GM19324 (cell line): Measurements from ENCODE around the gene VAV2.

ENCODE experiments used
- ATAC-seq: cut with Tn5 transposase; IDR thresholded peaks from one replicate; pipeline ENCODE4 v1.9.1; 2021; ENCODE audit warnings: mild to moderate bottlenecking, moderate library complexity; ENCODE audit not compliant: unreplicated experiment, low FRiP score

VAV2 gene

DNA sequence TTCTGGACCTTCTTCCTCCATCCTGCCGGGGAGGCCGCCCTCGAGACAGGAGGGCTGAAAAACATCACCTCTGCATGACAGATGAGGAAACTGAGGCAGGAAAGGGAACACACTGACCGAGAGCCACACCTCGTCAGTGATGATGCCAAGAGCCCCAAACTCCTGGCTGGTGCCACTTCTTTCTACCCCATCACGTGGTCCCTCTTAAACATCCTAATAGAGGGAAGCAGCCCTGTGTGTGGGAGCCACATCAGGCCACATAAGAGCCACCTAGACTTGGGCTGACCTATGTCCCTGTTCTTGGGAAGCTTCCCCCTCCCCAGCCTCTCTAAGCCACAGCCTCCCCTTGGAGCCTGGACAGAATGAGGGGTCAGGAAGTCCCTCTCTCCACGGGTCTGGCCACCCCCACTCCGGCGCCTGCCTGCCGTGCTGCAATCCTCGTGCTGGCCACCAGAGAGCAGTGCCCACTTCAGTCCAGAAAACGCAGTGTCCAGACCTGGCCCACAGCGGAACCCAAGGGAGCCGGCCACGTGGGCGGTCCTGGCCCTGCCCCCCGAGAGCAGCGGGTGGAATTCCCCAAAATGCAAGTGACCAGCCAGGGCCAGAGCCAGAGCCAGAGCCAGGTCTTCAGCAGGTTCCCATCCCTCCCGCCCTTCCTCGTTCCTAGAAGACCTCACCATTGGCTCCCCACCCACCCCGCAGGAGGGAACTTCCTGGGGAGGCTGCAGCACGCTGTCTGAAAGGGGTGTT is 199.2 kb downstream of the VAV2 start:
- ATAC-seq = no peak

DNA sequence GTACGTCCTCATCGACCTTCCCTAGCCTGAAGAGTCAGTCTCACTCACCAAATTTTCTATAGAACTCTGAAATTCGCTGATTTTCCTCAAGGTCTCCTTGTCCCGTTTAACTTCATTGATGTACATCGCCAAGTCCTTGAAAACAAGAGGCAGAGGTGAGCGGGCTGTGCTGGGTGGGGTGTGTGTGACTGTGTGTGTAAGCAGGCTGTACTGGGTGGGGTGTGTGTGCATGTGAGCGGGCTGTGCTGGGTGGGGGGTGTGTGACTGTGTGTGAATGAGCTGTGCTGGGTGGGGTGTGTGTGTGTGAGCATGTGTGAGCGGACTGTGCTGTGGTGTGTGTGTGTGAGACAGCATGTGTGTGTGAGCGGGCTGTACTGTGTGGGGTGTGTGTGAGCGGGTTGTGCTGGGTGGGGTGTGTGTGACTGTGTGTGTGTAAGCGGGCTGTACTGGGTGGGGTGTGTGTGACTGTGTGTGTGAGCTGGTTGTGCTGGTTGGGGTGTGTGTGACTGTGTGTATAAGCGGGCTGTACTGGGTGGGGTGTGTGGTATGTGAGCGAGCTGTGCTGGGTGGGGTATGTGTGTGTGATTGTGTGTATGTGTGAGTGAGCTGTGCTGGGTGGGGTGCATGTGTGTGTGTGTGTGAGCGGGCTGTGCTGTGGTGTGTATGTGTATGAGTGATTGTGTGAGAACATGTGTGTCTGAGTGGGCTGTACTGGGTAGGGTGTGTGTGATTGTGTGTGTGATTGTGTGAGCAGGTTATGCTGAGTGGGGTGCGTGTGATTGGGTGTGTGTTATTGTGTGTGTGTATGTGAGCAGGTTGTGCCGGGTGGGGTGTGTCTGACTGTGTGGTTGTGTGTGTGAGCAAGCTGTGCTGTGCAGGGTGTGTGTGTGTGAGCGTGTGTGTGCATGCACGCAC is 200.1 kb downstream of the VAV2 start:
- no peak for ATAC-seq

DNA sequence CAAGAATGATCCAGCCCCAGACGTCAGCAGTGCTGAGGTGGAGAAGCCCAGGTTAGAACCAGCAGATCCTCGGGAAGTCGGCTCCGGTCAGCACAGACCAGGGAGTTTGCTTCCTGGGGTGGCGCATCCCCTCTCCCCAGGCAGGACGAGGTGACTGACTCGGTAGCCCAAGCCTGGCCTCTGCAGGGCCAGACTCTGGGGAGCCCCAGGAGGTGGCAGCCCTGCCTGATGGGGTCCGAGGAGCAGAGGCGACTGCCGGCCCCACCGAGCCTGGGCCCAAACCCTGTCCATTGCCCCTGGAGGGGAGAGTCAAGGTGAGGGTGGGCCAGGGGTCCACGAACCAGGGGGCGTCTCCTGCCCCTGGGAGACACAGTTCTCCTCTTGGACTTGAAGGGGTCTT is 201.1 kb downstream of the VAV2 start:
- no peak for ATAC-seq

DNA sequence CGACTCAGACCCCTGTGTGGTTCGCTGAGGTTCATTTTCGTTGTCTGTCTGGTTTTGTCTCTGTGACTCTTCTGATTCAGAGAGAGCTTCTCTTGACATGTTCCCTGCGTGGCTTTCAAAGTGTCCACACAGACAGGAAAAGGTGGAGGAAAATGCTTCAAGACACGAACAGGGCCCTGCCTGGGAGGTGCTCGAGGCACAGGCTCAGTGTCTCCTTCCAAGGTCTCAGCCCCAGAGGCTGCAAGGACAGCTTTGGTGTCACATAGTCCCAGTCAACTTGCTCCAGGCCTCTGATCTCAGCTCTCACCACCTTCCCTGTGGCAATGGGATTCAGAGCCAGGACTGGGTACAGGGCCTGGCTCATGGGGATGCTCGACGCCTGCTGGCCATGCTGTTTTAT is 202.3 kb downstream of the VAV2 start:
- ATAC-seq = no peak

GRCh38 chr9:133788819-133789717 is 203.1 kb downstream of the VAV2 start:
- no peak for ATAC-seq

DNA sequence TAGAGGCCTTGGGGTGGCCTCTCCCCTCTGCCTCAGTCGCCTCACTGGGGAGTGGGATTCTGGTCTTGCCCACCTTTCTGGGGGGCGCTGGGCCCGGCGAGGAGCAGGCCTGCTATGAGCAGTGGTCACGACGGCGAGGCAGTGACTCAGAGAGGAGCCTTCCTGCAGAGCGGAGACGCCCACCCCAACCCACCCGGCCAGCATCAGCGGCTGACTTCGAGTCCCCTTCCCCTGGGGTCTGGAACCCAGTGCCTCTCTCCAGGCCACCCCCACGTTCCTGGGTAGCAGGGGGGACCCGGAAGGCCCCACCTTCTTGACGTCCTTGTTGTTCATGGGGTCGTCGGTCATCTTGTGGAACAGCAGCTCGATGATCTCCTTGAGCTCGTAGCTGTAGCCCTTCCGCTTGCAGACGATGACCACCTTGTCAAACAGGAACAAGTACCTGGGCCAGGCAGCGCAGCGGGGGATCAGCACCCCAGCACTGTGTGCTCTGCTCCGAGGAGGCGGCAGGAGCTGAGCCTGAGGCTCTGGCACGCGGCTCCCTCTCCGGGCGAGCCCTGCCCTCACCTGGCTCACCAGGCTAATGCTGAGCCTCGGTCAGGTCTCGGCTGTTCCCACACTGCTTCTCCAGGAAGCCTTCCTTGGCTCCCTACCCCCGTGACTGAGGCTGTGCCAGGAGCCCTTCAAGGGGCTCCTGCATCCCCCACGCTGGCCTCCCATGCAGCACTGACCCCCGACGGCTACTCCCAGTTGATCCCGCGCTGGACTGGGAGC is 203.9 kb downstream of the VAV2 start:
- ATAC-seq = no peak

- ATAC-seq = no peak
Measured at GRCh38 chr9:133787754-133788025, 204.4 kb downstream of the VAV2 start.

GRCh38 chr9:133786907-133787753 is 205.0 kb downstream of the VAV2 start:
- no peak for ATAC-seq

DNA sequence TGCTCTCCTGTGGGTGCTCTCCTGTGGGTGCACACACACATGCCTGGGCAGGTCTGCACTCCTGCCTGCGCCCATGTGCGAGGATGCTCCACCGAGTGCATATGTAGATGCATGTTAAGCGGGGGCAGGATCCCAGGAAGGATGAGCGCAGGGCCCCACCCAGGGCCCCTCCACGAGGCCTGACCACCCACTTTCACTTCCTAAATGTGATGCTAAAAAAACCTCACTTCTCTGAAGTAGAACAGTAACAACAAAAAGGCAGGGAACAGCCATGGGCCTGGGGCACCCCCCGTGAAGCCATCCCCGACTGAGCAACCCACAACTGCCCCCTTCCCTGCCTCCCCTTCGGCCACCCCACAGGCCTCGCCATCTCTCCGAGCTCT is 205.8 kb downstream of the VAV2 start:
- ATAC-seq = no peak

GRCh38 chr9:133785753-133786370 is 206.3 kb downstream of the VAV2 start:
- no peak for ATAC-seq

- ATAC-seq = no peak
Measured at GRCh38 chr9:133784731-133785561, 207.2 kb downstream of the VAV2 start.

DNA sequence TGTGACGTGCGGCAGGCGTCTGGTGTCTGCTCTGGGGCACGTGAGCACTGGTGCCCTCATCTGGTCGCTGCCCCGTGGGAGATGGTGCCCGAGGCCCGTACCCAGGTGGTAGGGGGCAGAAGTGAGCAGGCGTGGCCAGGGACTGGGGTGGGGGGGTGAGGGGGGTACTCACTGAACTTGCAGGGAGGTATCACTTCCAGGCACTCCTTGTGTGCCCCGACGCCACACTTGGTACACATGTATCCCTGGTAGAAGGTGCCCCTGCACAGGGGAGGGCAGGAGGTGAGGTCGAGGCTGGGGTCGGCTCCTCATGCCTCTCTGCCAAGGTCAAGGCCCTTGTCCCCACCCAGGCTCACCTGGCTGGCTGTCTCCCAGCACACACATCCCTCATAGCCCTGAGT is 208.8 kb downstream of the VAV2 start:
- no peak for ATAC-seq

- no peak for ATAC-seq
Measured at GRCh38 chr9:133782157-133783130, 209.7 kb downstream of the VAV2 start.

DNA sequence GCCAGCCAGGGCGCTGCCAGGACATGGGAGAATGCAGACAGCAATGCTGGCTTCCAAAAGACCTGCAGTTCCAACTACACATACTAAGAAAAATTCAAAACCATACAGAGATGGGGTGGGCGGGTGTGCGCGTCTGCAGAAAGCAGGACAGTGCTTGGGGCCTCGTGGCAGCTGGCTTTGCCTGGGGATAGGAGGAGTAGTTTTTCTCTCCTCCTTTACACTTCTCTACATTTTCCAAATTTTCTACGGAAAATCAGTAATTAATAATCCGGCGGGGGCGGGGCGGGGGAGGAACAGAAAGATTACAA is 210.3 kb downstream of the VAV2 start:
- no peak for ATAC-seq

- ATAC-seq = no peak
Measured at GRCh38 chr9:133780962-133781827, 210.9 kb downstream of the VAV2 start.

DNA sequence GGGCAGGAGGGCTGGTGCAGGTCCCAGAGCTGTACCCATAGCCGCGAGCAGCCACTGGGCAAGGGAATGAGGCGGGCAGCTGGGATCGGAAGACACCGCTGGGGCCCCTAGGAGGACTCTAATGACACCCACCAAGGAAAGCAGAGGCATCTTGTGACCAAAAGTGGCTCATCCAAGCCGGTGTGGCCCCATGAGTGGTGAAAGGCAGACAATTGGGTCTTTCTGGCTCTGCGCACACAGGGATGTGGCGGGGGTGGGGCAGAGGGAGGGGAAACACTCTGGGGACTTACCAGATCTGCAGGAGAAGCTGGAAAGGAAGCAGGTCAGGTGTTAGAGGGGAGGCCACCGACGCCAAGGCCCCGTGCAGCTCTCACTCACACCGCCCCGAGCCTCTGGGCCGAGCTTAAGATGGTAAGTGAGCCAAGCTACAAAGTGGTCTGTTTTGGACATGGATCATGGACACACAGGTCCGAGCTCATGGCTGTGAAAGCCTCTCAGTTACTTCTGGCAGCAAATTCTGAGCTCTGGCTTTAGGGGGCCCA is 211.6 kb downstream of the VAV2 start:
- ATAC-seq = no peak
